ENCODE measurements around the gene AFAP1L1. TPM values are rescaled to one million over a fixed set of nuclear protein-coding genes. Genes with fewer than 3 reads are reported as not detected.

Gene AFAP1L1
- total RNA-seq, 8 experiments from 2014 or later, result 0.17 to 5.0 (median 1.2) TPM

- 60 to 100% (median 98%) methylated on average over 1 to 4 of the region's 4 CpGs for WGBS, 10 experiments
- no peak overlapping the region for H3K4me3 ChIP-seq
- no peak overlapping the region for H3K27ac ChIP-seq
- ATAC-seq (replicated peaks in 6 of 8), result no peak
- H3K4me1 ChIP-seq (replicated peaks in 1 of 2), result peaks cover 8% of the 10 kb centered on the region in 2 donors
- in situ Hi-C loops (cut with MboI; ENCODE audit: low pct_unique_long_range_greater_than_20kb in 2 of 9, low sequenced_read_pairs in 9 of 9, unreplicated experiment in 9 of 9), result no loop called here
These were observed 77.7 kb downstream of the AFAP1L1 start for GRCh38 chr5:149349382-149349781.

GRCh38 chr5:149352169-149352568 is 80.5 kb downstream of the AFAP1L1 start:
- no peak overlapping the region for H3K27ac ChIP-seq
- H3K4me3 ChIP-seq, result no peak overlapping the region
- in situ Hi-C loops (cut with MboI; ENCODE audit: low pct_unique_long_range_greater_than_20kb in 2 of 9, low sequenced_read_pairs in 9 of 9, unreplicated experiment in 9 of 9), result loop anchor here in 3 of 9 experiments (25.0 kb wide), 1 partner anchor 210 kb away; the partner anchor contains the start of gene CSNK1A1 (in 3 of the 3)
- ATAC-seq (replicated peaks in 6 of 8), result no peak
- WGBS, 10 experiments, result 64 to 100% (median 98%) methylated on average over 1 to 4 of the region's 4 CpGs
- H3K4me1 ChIP-seq (replicated peaks in 1 of 2), result peaks cover 5 to 9% of the 10 kb centered on the region in 2 donors

GRCh38 chr5:149353911-149354310 is 82.3 kb downstream of the AFAP1L1 start:
- no peak for ATAC-seq (replicated peaks in 6 of 8)
- Histone ChIP-seq H3K4me1 (replicated peaks in 1 of 2) (peaks cover 10 to 11% of the 10 kb centered on the region in 2 donors), H3K4me3 (no peak overlapping the region), H3K27ac (no peak overlapping the region)
- 88 to 100% (median 100%) methylated on average over 1 to 2 of the region's 2 CpGs; no CpG with 5 or more reads in 1 of the 10 experiments for WGBS, 10 experiments
- in situ Hi-C loops (cut with MboI; ENCODE audit: low pct_unique_long_range_greater_than_20kb in 2 of 9, low sequenced_read_pairs in 9 of 9, unreplicated experiment in 9 of 9), result loop anchor here in 3 of 9 experiments (25.0 kb wide), 1 partner anchor 208 kb away; the partner anchor contains the start of gene CSNK1A1 (in 3 of the 3)

- H3K4me3 ChIP-seq, result no peak overlapping the region
- H3K27ac ChIP-seq, result no peak overlapping the region
- ATAC-seq (replicated peaks in 6 of 8), result no peak
- peaks cover 13% of the 10 kb centered on the region in 2 donors for H3K4me1 ChIP-seq (replicated peaks in 1 of 2)
- 88% methylated on average over 1 of the region's 1 CpG; no CpG with 5 or more reads in 9 of the 10 experiments for WGBS, 10 experiments
- in situ Hi-C loops (cut with MboI; ENCODE audit: low pct_unique_long_range_greater_than_20kb in 2 of 9, low sequenced_read_pairs in 9 of 9, unreplicated experiment in 9 of 9), result loop anchor here in 3 of 9 experiments (25.0 kb wide), 1 partner anchor 207 kb away; the partner anchor contains the start of gene CSNK1A1 (in 3 of the 3)
These were observed 84.0 kb downstream of the AFAP1L1 start for GRCh38 chr5:149355688-149356087.

- Histone ChIP-seq H3K4me1 (replicated peaks in 1 of 2) (peaks cover 13% of the 10 kb centered on the region in 2 donors), H3K27ac (no peak overlapping the region), H3K4me3 (no peak overlapping the region)
- no peak for ATAC-seq (replicated peaks in 6 of 8)
- WGBS, 10 experiments, result 82 to 98% (median 90%) methylated on average over 1 to 8 of the region's 8 CpGs; no CpG with 5 or more reads in 5 of the 10 experiments
- in situ Hi-C loops (cut with MboI; ENCODE audit: low pct_unique_long_range_greater_than_20kb in 2 of 9, low sequenced_read_pairs in 9 of 9, unreplicated experiment in 9 of 9), result loop anchor here in 3 of 9 experiments (25.0 kb wide), 1 partner anchor 206 kb away; the partner anchor contains the start of gene CSNK1A1 (in 3 of the 3)
These were observed 84.7 kb downstream of the AFAP1L1 start for GRCh38 chr5:149356391-149356790.

GRCh38 chr5:149357370-149358293 is 86.0 kb downstream of the AFAP1L1 start, which contains the start of gene PCYOX1L:
Gene PCYOX1L, plus strand, starts transcription at chr5:149358046. Its CDS starts 23 bp downstream, at chr5:149358069.
- WGBS, 10 experiments, result 0 to 29% (median 1%) methylated on average over 1 to 12 of the region's 61 CpGs
- in situ Hi-C loops (cut with MboI; ENCODE audit: low pct_unique_long_range_greater_than_20kb in 2 of 9, low sequenced_read_pairs in 9 of 9, unreplicated experiment in 9 of 9), result loop anchor here in 3 of 9 experiments (25.0 kb wide), 1 partner anchor 205 kb away; the partner anchor contains the start of gene CSNK1A1 (in 3 of the 3)
- peak; percentile 98 to 100 (median 98) for ATAC-seq (replicated peaks in 6 of 8)
- peak within 1 kb of the TSS; percentile 82 to 83 for H3K27ac ChIP-seq
- H3K4me1 ChIP-seq (replicated peaks in 1 of 2), result peaks cover 13% of the 10 kb centered on the region in 2 donors
- H3K4me3 ChIP-seq, result peak within 1 kb of the TSS; percentile 91 to 99 (median 98)

- 0 to 5% (median 0%) methylated on average over 1 to 8 of the region's 18 CpGs; no CpG with 5 or more reads in 6 of the 10 experiments for WGBS, 10 experiments
- in situ Hi-C loops (cut with MboI; ENCODE audit: low pct_unique_long_range_greater_than_20kb in 2 of 9, low sequenced_read_pairs in 9 of 9, unreplicated experiment in 9 of 9), result loop anchor here in 3 of 9 experiments (25.0 kb wide), 1 partner anchor 204 kb away; the partner anchor contains the start of gene CSNK1A1 (in 3 of the 3)
- H3K27ac ChIP-seq, result peak overlapping the region; percentile 82 to 83
- ATAC-seq (replicated peaks in 6 of 8), result peak in 2 of 8 experiments; percentile 18 to 26
- peak overlapping the region; percentile 91 to 99 (median 98) for H3K4me3 ChIP-seq
- H3K4me1 ChIP-seq (replicated peaks in 1 of 2), result peaks cover 13% of the 10 kb centered on the region in 2 donors
These were observed 86.6 kb downstream of the AFAP1L1 start for GRCh38 chr5:149358294-149358651.

- 27 to 100% (median 85%) methylated on average over 1 to 8 of the region's 8 CpGs; no CpG with 5 or more reads in 1 of the 10 experiments for WGBS, 10 experiments
- H3K4me3 ChIP-seq, result peak overlapping the region; percentile 91 to 99 (median 98)
- H3K27ac ChIP-seq, result no peak overlapping the region
- peaks cover 13 to 19% of the 10 kb centered on the region in 2 donors for H3K4me1 ChIP-seq (replicated peaks in 1 of 2)
- ATAC-seq (replicated peaks in 6 of 8), result no peak
- in situ Hi-C loops (cut with MboI; ENCODE audit: low pct_unique_long_range_greater_than_20kb in 2 of 9, low sequenced_read_pairs in 9 of 9, unreplicated experiment in 9 of 9), result loop anchor here in 3 of 9 experiments (25.0 kb wide), 1 partner anchor 203 kb away; the partner anchor contains the start of gene CSNK1A1 (in 3 of the 3)
These were observed 87.3 kb downstream of the AFAP1L1 start for GRCh38 chr5:149358868-149359495.

GRCh38 chr5:149360272-149360671 is 88.6 kb downstream of the AFAP1L1 start:
- 80 to 100% (median 93%) methylated on average over 1 of the region's 1 CpG; no CpG with 5 or more reads in 4 of the 10 experiments for WGBS, 10 experiments
- H3K27ac ChIP-seq, result no peak overlapping the region
- H3K4me1 ChIP-seq (replicated peaks in 1 of 2), result peaks cover 13 to 19% of the 10 kb centered on the region in 2 donors
- no peak overlapping the region for H3K4me3 ChIP-seq
- ATAC-seq (replicated peaks in 6 of 8), result no peak
- in situ Hi-C loops (cut with MboI; ENCODE audit: low pct_unique_long_range_greater_than_20kb in 2 of 9, low sequenced_read_pairs in 9 of 9, unreplicated experiment in 9 of 9), result loop anchor here in 3 of 9 experiments (25.0 kb wide), 1 partner anchor 202 kb away; the partner anchor contains the start of gene CSNK1A1 (in 3 of the 3)

- no peak for ATAC-seq (replicated peaks in 6 of 8)
- Histone ChIP-seq H3K4me3 (no peak overlapping the region), H3K27ac (no peak overlapping the region), H3K4me1 (replicated peaks in 1 of 2) (peaks cover 8 to 19% of the 10 kb centered on the region in 2 donors)
- in situ Hi-C loops (cut with MboI; ENCODE audit: low pct_unique_long_range_greater_than_20kb in 2 of 9, low sequenced_read_pairs in 9 of 9, unreplicated experiment in 9 of 9), result loop anchor here in 3 of 9 experiments (25.0 kb wide), 1 partner anchor 200 kb away; the partner anchor contains the start of gene CSNK1A1 (in 3 of the 3)
- WGBS, 10 experiments, result 83 to 100% (median 90%) methylated on average over 1 to 10 of the region's 12 CpGs; no CpG with 5 or more reads in 5 of the 10 experiments
These were observed 90.9 kb downstream of the AFAP1L1 start for GRCh38 chr5:149362541-149362940.

- ATAC-seq (replicated peaks in 6 of 8), result peak in 2 of 8 experiments; percentile 41 to 72
- peaks cover 8 to 21% of the 10 kb centered on the region in 2 donors for H3K4me1 ChIP-seq (replicated peaks in 1 of 2)
- H3K27ac ChIP-seq, result no peak overlapping the region
- in situ Hi-C loops (cut with MboI; ENCODE audit: low pct_unique_long_range_greater_than_20kb in 2 of 9, low sequenced_read_pairs in 9 of 9, unreplicated experiment in 9 of 9), result loop anchor here in 3 of 9 experiments (25.0 kb wide), 1 partner anchor 199 kb away; the partner anchor contains the start of gene CSNK1A1 (in 3 of the 3)
- H3K4me3 ChIP-seq, result no peak overlapping the region
These were observed 91.7 kb downstream of the AFAP1L1 start for GRCh38 chr5:149363358-149363757.

GRCh38 chr5:149363936-149364335 is 92.3 kb downstream of the AFAP1L1 start:
- in situ Hi-C loops (cut with MboI; ENCODE audit: low pct_unique_long_range_greater_than_20kb in 2 of 9, low sequenced_read_pairs in 9 of 9, unreplicated experiment in 9 of 9), result loop anchor here in 3 of 9 experiments (25.0 kb wide), 1 partner anchor 198 kb away; the partner anchor contains the start of gene CSNK1A1 (in 3 of the 3)
- 77 to 93% (median 84%) methylated on average over 4 to 6 of the region's 9 CpGs; no CpG with 5 or more reads in 6 of the 10 experiments for WGBS, 10 experiments
- Histone ChIP-seq H3K27ac (no peak overlapping the region), H3K4me3 (no peak overlapping the region), H3K4me1 (replicated peaks in 1 of 2) (peaks cover 5 to 17% of the 10 kb centered on the region in 2 donors)
- no peak for ATAC-seq (replicated peaks in 6 of 8)
